HepG2 (cell line): ENCODE data around the gene IQUB.

Experiments used
- CTCF ChIP-seq: sonication (generic); formaldehyde crosslinking; IDR thresholded peaks from 2 replicates; pipeline ENCODE4 v1.5.0; 2020; ENCODE audit warnings: mild to moderate bottlenecking, missing genetic modification reagents, moderate library complexity
- HNRNPUL1 ChIP-seq: fragments of 200-400 bp; formaldehyde crosslinking; IDR thresholded peaks from 2 replicates; pipeline ENCODE4 v1.6.1; 2017; ENCODE audit warnings: low read depth, mild to moderate bottlenecking, low read length, moderate library complexity
- POLR2A ChIP-seq, 2 experiments: IDR thresholded peaks; 2 replicates each; pipeline ENCODE4 v1.6.1; 2011; ENCODE audit warnings: low read depth in 2 of 2, low read length in 2 of 2, mild to moderate bottlenecking in 1 of 2, moderate library complexity in 1 of 2; ENCODE audit not compliant: insufficient read depth in 1 of 2

GRCh38 chr7:123548406-123548805, 14.0 kb upstream of the IQUB start:
- no peak for TF ChIP-seq HNRNPUL1
- no peak for TF ChIP-seq CTCF (CRISPR knock-in tag)
- no peak for TF ChIP-seq POLR2A (IDR thresholded peaks at IDR 0.05; ENCODE audit: insufficient read depth in 1 of 2, low read depth in 2 of 2, low read length in 2 of 2)
